DND-41 (cell line): Measurements from ENCODE around the gene APOM.

Experiments used
- CTCF ChIP-seq: IDR thresholded peaks from 2 replicates; pipeline ENCODE4 v1.5.1; 2012; ENCODE audit warnings: borderline replicate concordance, low read length, moderate library complexity, mild to moderate bottlenecking; ENCODE audit not compliant: poor library complexity, severe bottlenecking; ENCODE audit errors: extremely low read depth
- EZH2 ChIP-seq: IDR thresholded peaks from 3 replicates; pipeline ENCODE4 v1.6.1; 2012; ENCODE audit warnings: borderline replicate concordance, low read depth, mild to moderate bottlenecking, moderate library complexity, low read length, inconsistent platforms; ENCODE audit not compliant: severe bottlenecking

GRCh38 chr6:31687860-31688693 is 32.4 kb downstream of the APOM start:
- TF ChIP-seq CTCF, result no peak
- TF ChIP-seq EZH2, result no peak
